Sigmoid colon (tissue), 4 donors: ENCODE measurements around the gene HECTD4.

Source experiments
- EP300 ChIP-seq, 4 donors: sonication (generic); formaldehyde crosslinking; IDR thresholded peaks; one replicate each; pipeline ENCODE4 v1.6.1; 2017; ENCODE audit warnings: antibody characterized with exemption in 4 of 4
- TF ChIP-seq, protein P1 (sequence below), 4 experiments: fragments of 450-650 bp in 3 of 4; fragments of 200-600 bp in 1 of 4; IDR thresholded peaks; one replicate each; pipeline ENCODE4 v1.5.1; 2016 to 2019; ENCODE audit warnings: antibody characterized with exemption in 4 of 4, mild to moderate bottlenecking in 3 of 4, moderate library complexity in 2 of 4

DNA sequence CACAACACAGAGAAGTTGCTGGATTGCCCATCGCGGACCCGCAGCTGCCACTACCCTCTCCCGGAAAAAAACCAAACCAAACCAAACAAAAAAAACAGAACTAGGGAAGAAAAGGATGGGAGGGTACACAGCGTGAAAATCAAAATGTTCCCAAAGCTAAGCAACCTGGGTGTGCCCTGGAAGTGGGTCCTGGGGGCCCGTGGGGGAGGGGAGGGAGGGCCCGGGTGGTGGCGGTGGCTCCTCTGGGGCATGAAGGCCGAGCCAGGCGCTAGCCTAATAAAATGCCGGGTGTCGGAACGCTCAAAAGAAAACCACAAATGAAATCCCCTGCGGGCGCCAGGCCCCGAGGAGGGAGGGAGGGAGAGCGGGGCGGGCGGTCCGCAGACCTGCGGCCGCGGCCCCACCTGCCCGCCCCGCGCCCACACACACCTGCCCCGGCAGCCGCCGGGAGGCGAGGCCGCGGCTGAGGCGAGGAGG lies 787 bp downstream of the HECTD4 start:
- TF ChIP-seq, protein P1, sequence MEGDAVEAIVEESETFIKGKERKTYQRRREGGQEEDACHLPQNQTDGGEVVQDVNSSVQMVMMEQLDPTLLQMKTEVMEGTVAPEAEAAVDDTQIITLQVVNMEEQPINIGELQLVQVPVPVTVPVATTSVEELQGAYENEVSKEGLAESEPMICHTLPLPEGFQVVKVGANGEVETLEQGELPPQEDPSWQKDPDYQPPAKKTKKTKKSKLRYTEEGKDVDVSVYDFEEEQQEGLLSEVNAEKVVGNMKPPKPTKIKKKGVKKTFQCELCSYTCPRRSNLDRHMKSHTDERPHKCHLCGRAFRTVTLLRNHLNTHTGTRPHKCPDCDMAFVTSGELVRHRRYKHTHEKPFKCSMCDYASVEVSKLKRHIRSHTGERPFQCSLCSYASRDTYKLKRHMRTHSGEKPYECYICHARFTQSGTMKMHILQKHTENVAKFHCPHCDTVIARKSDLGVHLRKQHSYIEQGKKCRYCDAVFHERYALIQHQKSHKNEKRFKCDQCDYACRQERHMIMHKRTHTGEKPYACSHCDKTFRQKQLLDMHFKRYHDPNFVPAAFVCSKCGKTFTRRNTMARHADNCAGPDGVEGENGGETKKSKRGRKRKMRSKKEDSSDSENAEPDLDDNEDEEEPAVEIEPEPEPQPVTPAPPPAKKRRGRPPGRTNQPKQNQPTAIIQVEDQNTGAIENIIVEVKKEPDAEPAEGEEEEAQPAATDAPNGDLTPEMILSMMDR (IDR thresholded peaks at IDR 0.05), result no peak
- TF ChIP-seq EP300 (IDR thresholded peaks at IDR 0.05), result no peak
